ENCODE data around the gene PPARG.

DNA sequence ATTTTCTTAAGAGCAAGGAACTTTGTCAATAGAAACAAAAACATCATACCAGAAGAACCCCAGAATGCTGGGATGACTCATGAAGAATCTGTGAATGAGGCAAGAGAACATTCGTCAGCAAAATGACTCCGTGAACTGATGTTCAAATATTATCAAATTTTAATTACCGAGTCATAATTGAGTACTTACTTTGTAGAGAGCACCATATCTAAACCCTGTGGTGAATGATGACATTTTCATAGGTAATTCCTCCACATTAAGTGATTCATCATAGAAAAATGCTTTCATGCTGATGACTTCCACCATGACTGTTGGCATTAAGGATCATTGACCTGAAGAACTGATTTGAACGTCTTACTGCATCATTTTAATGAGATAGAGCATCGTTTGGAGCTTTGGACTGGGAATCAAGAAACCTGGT, 56.3 kb downstream of the PPARG start:
- TF ChIP-seq, protein P1, sequence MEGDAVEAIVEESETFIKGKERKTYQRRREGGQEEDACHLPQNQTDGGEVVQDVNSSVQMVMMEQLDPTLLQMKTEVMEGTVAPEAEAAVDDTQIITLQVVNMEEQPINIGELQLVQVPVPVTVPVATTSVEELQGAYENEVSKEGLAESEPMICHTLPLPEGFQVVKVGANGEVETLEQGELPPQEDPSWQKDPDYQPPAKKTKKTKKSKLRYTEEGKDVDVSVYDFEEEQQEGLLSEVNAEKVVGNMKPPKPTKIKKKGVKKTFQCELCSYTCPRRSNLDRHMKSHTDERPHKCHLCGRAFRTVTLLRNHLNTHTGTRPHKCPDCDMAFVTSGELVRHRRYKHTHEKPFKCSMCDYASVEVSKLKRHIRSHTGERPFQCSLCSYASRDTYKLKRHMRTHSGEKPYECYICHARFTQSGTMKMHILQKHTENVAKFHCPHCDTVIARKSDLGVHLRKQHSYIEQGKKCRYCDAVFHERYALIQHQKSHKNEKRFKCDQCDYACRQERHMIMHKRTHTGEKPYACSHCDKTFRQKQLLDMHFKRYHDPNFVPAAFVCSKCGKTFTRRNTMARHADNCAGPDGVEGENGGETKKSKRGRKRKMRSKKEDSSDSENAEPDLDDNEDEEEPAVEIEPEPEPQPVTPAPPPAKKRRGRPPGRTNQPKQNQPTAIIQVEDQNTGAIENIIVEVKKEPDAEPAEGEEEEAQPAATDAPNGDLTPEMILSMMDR (IDR thresholded peaks at IDR 0.05; ENCODE audit: borderline replicate concordance, extremely low read depth, low read length, poor library complexity, severe bottlenecking): no peak
- no peak for TF ChIP-seq EZH2 (IDR thresholded peaks at IDR 0.05; ENCODE audit: borderline replicate concordance, low read depth, low read length, severe bottlenecking)
